NT2/D1 (cell line): ENCODE data around the gene PTBP3.

Experiments
- SUZ12 ChIP-seq: IDR thresholded peaks from 2 replicates; pipeline ENCODE4 v1.6.1; 2011; ENCODE audit not compliant: insufficient read length, insufficient read depth; ENCODE audit errors: extremely low read depth
- YY1 ChIP-seq: IDR thresholded peaks from 2 replicates; pipeline ENCODE4 v1.6.1; 2011; ENCODE audit not compliant: insufficient read length, insufficient read depth
- ZNF274 ChIP-seq: IDR thresholded peaks from 2 replicates; pipeline ENCODE4 v1.6.1; 2011; ENCODE audit warnings: mild to moderate bottlenecking, low read depth, low read length

DNA sequence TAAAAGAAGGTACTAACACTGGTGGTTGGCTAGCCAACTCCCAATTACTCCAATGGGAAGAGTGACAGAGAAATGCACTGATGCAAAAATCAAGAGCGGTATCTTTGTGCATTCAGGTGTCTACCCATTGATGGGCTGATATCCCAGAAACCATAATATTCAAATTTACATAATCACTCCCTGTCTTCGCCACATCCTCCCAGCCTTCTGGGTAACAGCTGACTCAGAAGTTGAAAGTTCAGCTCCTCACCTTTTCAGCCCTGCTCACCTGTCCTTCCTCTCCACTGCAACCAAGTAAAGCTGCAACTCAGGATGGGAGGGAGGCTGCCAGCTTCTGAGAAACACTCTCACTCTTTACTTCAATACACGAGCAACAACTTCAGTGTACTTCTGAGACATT is 165.2 kb downstream of the PTBP3 start:
- TF ChIP-seq ZNF274 (no peak), YY1 (no peak), SUZ12 (no peak)
